HepG2 (cell line): Measurements from ENCODE around the gene FITM1. TPM values are rescaled to one million over a fixed set of nuclear protein-coding genes. Genes with fewer than 3 reads are reported as not detected.

Experiments
- ELF3 ChIP-seq: IDR thresholded peaks from 2 replicates; pipeline ENCODE4 v1.6.1; 2016; ENCODE audit warnings: missing genetic modification reagents, missing compliant biosample characterization
- KLF16 ChIP-seq, 2 experiments: sonication (generic) in 1 of 2; formaldehyde crosslinking in 1 of 2; IDR thresholded peaks; 2 replicates each; pipeline versions ENCODE4 v1.6.1 to v1.8.0; 2016 to 2023; ENCODE audit warnings: missing genetic modification reagents in 2 of 2, missing compliant biosample characterization in 1 of 2
- MTF1 ChIP-seq: sonication (generic); formaldehyde crosslinking; IDR thresholded peaks from 2 replicates; pipeline ENCODE4 v1.5.0; 2020; ENCODE audit warnings: missing genetic modification reagents
- NFE2 ChIP-seq: sonication (generic); formaldehyde crosslinking; IDR thresholded peaks from 2 replicates; pipeline ENCODE4 v1.4.0; 2020; ENCODE audit warnings: missing genetic modification reagents
- NFIB ChIP-seq: sonication (generic); formaldehyde crosslinking; IDR thresholded peaks from 2 replicates; pipeline ENCODE4 v1.9.0; 2021; ENCODE audit warnings: missing genetic modification reagents, mild to moderate bottlenecking, borderline replicate concordance
- PRMT3 ChIP-seq: sonication (generic); formaldehyde crosslinking; IDR thresholded peaks from 2 replicates; pipeline ENCODE4 v1.8.1; 2022; ENCODE audit warnings: low read depth, mild to moderate bottlenecking, moderate library complexity, missing genetic modification reagents, borderline replicate concordance
- PTBP1 ChIP-seq: fragments of 200-400 bp; formaldehyde crosslinking; IDR thresholded peaks from 2 replicates; pipeline ENCODE4 v1.6.1; 2018; ENCODE audit warnings: low read length, low read depth; ENCODE audit not compliant: poor library complexity, severe bottlenecking
- TSC22D2 ChIP-seq: sonication (generic); formaldehyde crosslinking; IDR thresholded peaks from 2 replicates; pipeline ENCODE4 v1.5.1; 2020; ENCODE audit warnings: missing genetic modification reagents, mild to moderate bottlenecking, borderline replicate concordance
- ZBTB38 ChIP-seq: sonication (generic); formaldehyde crosslinking; IDR thresholded peaks from 2 replicates; pipeline ENCODE4 v1.5.1; 2020; ENCODE audit warnings: mild to moderate bottlenecking, missing genetic modification reagents
- ZBTB8A ChIP-seq: sonication (generic); formaldehyde crosslinking; IDR thresholded peaks from 2 replicates; pipeline ENCODE4 v1.4.0; 2020; ENCODE audit warnings: mild to moderate bottlenecking, low read depth, missing genetic modification reagents, borderline replicate concordance
- ZFAT ChIP-seq: sonication (generic); formaldehyde crosslinking; conservative IDR thresholded peaks from 2 replicates; pipeline ENCODE4 v1.8.1; 2023; ENCODE audit warnings: missing genetic modification reagents, inconsistent platforms
- ZNF12 ChIP-seq: sonication (generic); formaldehyde crosslinking; IDR thresholded peaks from 2 replicates; pipeline ENCODE4 v1.5.0; 2020; ENCODE audit warnings: missing genetic modification reagents
- ZNF263 ChIP-seq: sonication (generic); formaldehyde crosslinking; IDR thresholded peaks from 2 replicates; pipeline ENCODE4 v1.4.0; 2020; ENCODE audit warnings: missing genetic modification reagents
- ZNF383 ChIP-seq: sonication (generic); formaldehyde crosslinking; IDR thresholded peaks from 2 replicates; pipeline ENCODE4 v1.4.0; 2020; ENCODE audit warnings: missing genetic modification reagents, mild to moderate bottlenecking, borderline replicate concordance
- ZNF549 ChIP-seq: sonication (generic); formaldehyde crosslinking; IDR thresholded peaks from 2 replicates; pipeline ENCODE4 v1.5.0; 2020; ENCODE audit warnings: missing genetic modification reagents
- ZNF570 ChIP-seq: sonication (generic); formaldehyde crosslinking; IDR thresholded peaks from 2 replicates; pipeline ENCODE4 v1.4.0; 2020; ENCODE audit warnings: mild to moderate bottlenecking, missing genetic modification reagents, borderline replicate concordance
- ZNF788 ChIP-seq: sonication (generic); formaldehyde crosslinking; IDR thresholded peaks from 2 replicates; pipeline ENCODE4 v1.5.0; 2020; ENCODE audit warnings: mild to moderate bottlenecking, missing genetic modification reagents, borderline replicate concordance
- polyA plus RNA-seq, 8 experiments: library from polyadenylated mRNA; depleted of rRNA in 3 of 8; stranded (reverse) in 7 of 8; unstranded in 1 of 8; fragments of >200 nt; fragmentation: Illumina TruSeq in 4 of 8; extraction: Trizol in 4 of 8; gene quantifications; 2 replicates each; pipeline versions ENCODE4 v1.2.1 to v1.2.3, GENCODE V29; 2011 to 2016; ENCODE audit warnings: low read depth in 4 of 8, missing spikeins in 1 of 8, mixed read lengths in 1 of 8; ENCODE audit not compliant: insufficient read depth in 1 of 8
- total RNA-seq, 5 experiments: library from RNA; depleted of rRNA; stranded (reverse); fragments of >200 nt; fragmentation: Illumina TruSeq; extraction: Trizol; gene quantifications; 2 replicates each; pipeline ENCODE4 v1.2.3, GENCODE V29; 2016; ENCODE audit warnings: low read depth in 1 of 5
- TF ChIP-seq, protein P1 (sequence below), 2 experiments: fragments of 450-650 bp in 1 of 2; sonication (generic) in 1 of 2; formaldehyde crosslinking; IDR thresholded peaks; 2 replicates each; pipeline versions ENCODE4 v1.5.0 to v1.8.0; 2020 to 2022; ENCODE audit warnings: mild to moderate bottlenecking in 1 of 2, missing genetic modification reagents in 1 of 2
- TF ChIP-seq, protein P2 (sequence below): sonication (generic); formaldehyde crosslinking; IDR thresholded peaks from 2 replicates; pipeline ENCODE4 v1.4.0; 2020; ENCODE audit warnings: missing genetic modification reagents; ENCODE audit errors: not compliant biosample characterization
- TF ChIP-seq, protein P3 (sequence below): sonication (generic); formaldehyde crosslinking; IDR thresholded peaks from 2 replicates; pipeline ENCODE4 v1.5.0; 2020; ENCODE audit warnings: missing genetic modification reagents, mild to moderate bottlenecking, borderline replicate concordance
- TF ChIP-seq, protein P4 (sequence below): sonication (generic); formaldehyde crosslinking; conservative IDR thresholded peaks from 2 replicates; pipeline ENCODE4 v1.8.0; 2022; ENCODE audit warnings: mild to moderate bottlenecking, moderate library complexity, missing genetic modification reagents

The FITM1 gene
- total and polyA plus RNA-seq, 2 of the 13 experiments (the other 11 are each of a cell fraction or from before 2014, with no cell fraction given), result 2.7 to 5.8 TPM

DNA sequence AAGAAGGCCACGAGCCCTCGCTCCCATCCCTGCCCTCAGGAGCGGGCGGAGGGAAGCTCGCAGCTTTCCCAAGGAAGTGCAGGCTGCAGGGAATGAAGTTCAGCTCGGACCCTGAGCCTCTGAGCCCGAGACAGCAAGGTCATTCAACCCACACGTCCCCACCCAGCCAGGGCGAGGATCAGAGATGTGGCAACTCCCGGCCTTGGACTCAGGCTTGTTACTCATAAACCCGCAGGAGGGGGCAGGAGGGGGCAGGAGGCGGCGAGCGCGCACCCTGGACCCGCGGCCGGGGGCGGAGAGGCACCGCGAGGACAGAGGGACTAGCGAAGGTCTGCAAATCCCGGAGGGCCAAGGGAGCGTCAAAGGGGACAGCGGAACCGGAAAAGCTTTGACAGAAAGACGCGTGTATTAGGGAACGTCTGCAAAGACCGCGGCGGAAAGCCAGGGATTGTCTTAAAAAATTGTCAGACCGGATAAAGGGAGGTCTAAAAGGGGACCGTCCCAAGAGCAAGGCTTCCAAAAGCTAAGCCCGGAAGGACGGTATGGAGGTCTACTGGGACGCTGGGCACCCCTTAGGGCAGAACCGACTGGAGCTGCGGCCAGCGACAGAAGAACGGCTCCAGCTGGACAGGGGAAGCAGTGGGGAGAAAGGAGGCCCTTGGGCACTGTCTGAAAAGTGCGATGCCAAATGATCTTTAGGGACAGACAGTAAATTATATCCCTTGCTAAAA lies 16.5 kb upstream of the FITM1 start (continued):
- TF ChIP-seq, protein P1, sequence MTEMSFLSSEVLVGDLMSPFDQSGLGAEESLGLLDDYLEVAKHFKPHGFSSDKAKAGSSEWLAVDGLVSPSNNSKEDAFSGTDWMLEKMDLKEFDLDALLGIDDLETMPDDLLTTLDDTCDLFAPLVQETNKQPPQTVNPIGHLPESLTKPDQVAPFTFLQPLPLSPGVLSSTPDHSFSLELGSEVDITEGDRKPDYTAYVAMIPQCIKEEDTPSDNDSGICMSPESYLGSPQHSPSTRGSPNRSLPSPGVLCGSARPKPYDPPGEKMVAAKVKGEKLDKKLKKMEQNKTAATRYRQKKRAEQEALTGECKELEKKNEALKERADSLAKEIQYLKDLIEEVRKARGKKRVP (CRISPR knock-in tag; IDR thresholded peaks at IDR 0.05), result no peak
- TF ChIP-seq ZNF263 (CRISPR knock-in tag) (peak; percentile 80; the same call in 1 of the 2 replicates), PTBP1 (no peak), ELF3 (peak; percentile 98), NFE2 (CRISPR knock-in tag) (no peak), ZNF383 (CRISPR knock-in tag) (peak; percentile 86; the same call in 1 of the 2 replicates), ZFAT (CRISPR knock-in tag) (0 out of 2 replicates have a peak, but pooled peaks have one; percentile 3), ZBTB8A (CRISPR knock-in tag) (peak; percentile 85; the same call in 1 of the 2 replicates), MTF1 (CRISPR knock-in tag) (peak; percentile 94), ZNF570 (CRISPR knock-in tag) (peak; percentile 96; the same call in 1 of the 2 replicates), ZNF788 (CRISPR knock-in tag) (peak; percentile 100), ZNF12 (CRISPR knock-in tag) (0 out of 2 replicates have a peak, but pooled peaks have one; percentile 46), PRMT3 (CRISPR knock-in tag) (no peak), KLF16 (CRISPR knock-in tag; IDR thresholded peaks at IDR 0.05) (peak in 1 of 2 experiments; percentile 99; a peak in 2 of 4 replicates), NFIB (CRISPR knock-in tag) (no peak), ZNF549 (CRISPR knock-in tag) (peak; percentile 16; the same call in 1 of the 2 replicates), ZBTB38 (peak; percentile 98), TSC22D2 (CRISPR knock-in tag) (peak; percentile 89)
- TF ChIP-seq, protein P2, sequence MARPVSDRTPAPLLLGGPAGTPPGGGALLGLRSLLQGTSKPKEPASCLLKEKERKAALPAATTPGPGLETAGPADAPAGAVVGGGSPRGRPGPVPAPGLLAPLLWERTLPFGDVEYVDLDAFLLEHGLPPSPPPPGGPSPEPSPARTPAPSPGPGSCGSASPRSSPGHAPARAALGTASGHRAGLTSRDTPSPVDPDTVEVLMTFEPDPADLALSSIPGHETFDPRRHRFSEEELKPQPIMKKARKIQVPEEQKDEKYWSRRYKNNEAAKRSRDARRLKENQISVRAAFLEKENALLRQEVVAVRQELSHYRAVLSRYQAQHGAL (CRISPR knock-in tag), result peak; percentile 90
- TF ChIP-seq, protein P3, sequence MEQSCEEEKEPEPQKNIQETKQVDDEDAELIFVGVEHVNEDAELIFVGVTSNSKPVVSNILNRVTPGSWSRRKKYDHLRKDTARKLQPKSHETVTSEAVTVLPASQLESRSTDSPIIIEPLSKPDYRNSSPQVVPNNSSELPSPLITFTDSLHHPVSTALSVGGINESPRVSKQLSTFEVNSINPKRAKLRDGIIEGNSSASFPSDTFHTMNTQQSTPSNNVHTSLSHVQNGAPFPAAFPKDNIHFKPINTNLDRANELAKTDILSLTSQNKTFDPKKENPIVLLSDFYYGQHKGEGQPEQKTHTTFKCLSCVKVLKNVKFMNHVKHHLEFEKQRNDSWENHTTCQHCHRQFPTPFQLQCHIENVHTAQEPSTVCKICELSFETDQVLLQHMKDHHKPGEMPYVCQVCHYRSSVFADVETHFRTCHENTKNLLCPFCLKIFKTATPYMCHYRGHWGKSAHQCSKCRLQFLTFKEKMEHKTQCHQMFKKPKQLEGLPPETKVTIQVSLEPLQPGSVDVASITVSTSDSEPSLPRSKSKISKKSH (CRISPR knock-in tag), result peak; percentile 72; the same call in 1 of the 2 replicates
- TF ChIP-seq, protein P4, sequence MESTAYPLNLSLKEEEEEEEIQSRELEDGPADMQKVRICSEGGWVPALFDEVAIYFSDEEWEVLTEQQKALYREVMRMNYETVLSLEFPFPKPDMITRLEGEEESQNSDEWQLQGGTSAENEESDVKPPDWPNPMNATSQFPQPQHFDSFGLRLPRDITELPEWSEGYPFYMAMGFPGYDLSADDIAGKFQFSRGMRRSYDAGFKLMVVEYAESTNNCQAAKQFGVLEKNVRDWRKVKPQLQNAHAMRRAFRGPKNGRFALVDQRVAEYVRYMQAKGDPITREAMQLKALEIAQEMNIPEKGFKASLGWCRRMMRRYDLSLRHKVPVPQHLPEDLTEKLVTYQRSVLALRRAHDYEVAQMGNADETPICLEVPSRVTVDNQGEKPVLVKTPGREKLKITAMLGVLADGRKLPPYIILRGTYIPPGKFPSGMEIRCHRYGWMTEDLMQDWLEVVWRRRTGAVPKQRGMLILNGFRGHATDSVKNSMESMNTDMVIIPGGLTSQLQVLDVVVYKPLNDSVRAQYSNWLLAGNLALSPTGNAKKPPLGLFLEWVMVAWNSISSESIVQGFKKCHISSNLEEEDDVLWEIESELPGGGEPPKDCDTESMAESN (CRISPR knock-in tag), result peak; percentile 99
